ENCODE measurements around the gene EHMT1.
"Not testable (repeated sequence)": the region's sequence is repeated elsewhere in the genome, so short reads cannot be mapped to it uniquely, and the experiment has no call there.

Gene EHMT1

DNA sequence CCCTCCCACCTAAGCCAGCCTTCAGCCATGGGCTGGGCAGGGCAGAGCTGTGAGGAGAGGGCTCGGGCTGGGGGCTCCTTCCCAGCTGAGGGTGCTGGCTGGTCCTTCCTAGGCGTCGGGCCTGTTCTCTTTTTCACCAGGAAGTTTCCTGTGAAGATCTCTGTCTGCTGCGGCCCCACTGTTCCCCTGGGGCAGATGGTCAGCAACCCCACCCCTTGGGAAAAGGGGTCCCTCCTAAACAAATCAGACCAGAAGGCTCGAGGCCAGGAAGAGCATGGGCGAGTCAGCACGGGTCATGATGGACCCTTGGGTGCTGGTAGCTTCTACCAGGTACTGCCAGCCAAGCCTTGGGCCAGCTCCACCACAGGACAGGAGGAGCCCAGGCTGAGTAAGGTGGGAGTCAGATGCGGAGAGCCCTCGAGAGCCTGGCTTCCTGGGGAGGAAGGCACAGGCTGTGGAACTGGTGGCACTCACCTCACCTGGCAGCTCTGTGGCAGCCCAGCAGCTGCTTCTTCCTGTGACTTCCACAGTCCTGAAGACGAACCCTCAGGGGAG is 262.2 kb downstream of the EHMT1 start:
- no peak for DNase-seq (ENCODE audit: low read depth)
- TF ChIP-seq, protein P1, sequence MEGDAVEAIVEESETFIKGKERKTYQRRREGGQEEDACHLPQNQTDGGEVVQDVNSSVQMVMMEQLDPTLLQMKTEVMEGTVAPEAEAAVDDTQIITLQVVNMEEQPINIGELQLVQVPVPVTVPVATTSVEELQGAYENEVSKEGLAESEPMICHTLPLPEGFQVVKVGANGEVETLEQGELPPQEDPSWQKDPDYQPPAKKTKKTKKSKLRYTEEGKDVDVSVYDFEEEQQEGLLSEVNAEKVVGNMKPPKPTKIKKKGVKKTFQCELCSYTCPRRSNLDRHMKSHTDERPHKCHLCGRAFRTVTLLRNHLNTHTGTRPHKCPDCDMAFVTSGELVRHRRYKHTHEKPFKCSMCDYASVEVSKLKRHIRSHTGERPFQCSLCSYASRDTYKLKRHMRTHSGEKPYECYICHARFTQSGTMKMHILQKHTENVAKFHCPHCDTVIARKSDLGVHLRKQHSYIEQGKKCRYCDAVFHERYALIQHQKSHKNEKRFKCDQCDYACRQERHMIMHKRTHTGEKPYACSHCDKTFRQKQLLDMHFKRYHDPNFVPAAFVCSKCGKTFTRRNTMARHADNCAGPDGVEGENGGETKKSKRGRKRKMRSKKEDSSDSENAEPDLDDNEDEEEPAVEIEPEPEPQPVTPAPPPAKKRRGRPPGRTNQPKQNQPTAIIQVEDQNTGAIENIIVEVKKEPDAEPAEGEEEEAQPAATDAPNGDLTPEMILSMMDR (conservative IDR thresholded peaks at IDR 0.05; ENCODE audit: low read length) = no peak
- no peak overlapping the region for H3K4me3 ChIP-seq (ENCODE audit: low read length)

GRCh38 chr9:137881591-137882505 is 263.0 kb downstream of the EHMT1 start:
- DNase-seq (ENCODE audit: low read depth) = no peak
- TF ChIP-seq, protein P1 (conservative IDR thresholded peaks at IDR 0.05; ENCODE audit: low read length) = no peak
- no peak overlapping the region for H3K4me3 ChIP-seq (ENCODE audit: low read length)

DNA sequence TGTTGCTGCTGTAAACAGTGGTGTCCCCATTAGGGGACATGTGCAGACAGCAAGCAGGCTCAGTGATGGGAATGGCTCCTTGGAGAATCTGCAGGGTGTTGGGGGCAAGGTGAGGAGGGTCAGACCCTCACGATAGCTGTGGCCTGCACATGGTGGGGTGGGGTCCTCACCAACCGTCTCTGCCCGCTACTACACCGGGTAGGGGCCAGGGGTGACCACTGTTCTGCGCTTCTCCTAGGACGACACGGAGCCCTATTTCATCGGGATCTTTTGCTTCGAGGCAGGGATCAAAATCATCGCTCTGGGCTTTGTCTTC is 263.7 kb downstream of the EHMT1 start:
- TF ChIP-seq, protein P1 (conservative IDR thresholded peaks at IDR 0.05; ENCODE audit: low read length) = no peak
- no peak for DNase-seq (ENCODE audit: low read depth)
- H3K4me3 ChIP-seq (ENCODE audit: low read length) = no peak overlapping the region

GRCh38 chr9:137883977-137884376 is 265.2 kb downstream of the EHMT1 start:
- not testable (repeated sequence) for H3K4me3 ChIP-seq (ENCODE audit: low read length); DNase-seq (ENCODE audit: low read depth)

DNA sequence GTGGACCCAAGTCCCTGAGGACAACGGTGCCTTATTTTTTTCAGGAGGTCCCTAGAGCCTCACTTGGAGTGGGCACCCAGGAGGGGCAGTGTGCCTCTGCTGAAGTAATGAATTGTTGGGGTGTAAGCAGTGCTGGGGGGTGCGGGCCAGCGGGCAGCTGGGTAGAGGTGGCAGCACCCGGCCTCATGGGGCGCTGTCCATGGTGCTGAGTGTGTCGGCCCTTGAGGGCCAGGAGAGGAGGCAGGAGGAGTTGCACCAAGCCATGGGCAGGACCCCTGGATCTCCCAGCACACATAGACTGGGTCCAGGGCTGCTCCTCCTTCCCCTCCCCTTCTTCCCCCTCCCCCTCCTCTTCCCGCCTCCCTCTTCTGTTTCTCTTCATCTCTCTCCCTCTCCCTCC is 265.7 kb downstream of the EHMT1 start:
- not testable (repeated sequence) for DNase-seq (ENCODE audit: low read depth); H3K4me3 ChIP-seq (ENCODE audit: low read length)

DNA sequence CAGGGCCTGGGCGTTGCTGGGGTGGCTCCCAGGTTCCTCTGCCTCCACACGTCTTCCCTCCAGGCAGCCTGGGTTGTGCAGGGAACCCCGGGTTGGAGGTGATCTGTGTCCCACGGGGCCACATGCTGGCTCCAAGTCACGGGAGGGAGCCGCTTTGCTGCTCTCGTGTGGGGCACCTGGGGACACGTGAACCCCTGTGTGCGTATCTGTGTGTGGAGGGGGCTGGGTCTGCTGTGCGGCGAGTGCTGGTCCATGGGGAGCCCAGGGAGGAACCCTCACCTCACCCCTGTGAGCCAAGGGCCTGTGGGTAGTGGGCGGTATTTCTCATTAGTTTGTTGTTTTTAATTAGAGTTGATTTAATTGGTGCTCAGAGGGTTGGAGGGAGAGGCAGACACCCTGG is 266.3 kb downstream of the EHMT1 start:
- not testable (repeated sequence) for H3K4me3 ChIP-seq (ENCODE audit: low read length); DNase-seq (ENCODE audit: low read depth)
